OCI-LY3 (cell line): ENCODE results near the gene CYGB.

Experiments
- CTCF ChIP-seq: fragments of 200-600, 300-600 bp; sonication (generic); IDR thresholded peaks from 2 replicates; pipeline ENCODE4 v1.5.1; 2014; ENCODE audit warnings: antibody characterized with exemption, low read length, low read depth
- EZH2phosphoT487 ChIP-seq: fragments of 200-600 bp; shearing (Covaris generic); IDR thresholded peaks from 2 replicates; pipeline ENCODE4 v1.6.1; 2018; ENCODE audit warnings: antibody characterized with exemption, mixed run types, low read depth

- TF ChIP-seq CTCF (no peak), EZH2phosphoT487 (no peak)
Observed at GRCh38 chr17:76537288-76537577, 276 bp downstream of the CYGB start.
